Endodermal cell (in vitro differentiated cells): ENCODE results near the gene DVL1. TPM values are rescaled to one million over a fixed set of nuclear protein-coding genes. Genes with fewer than 3 reads are reported as not detected.

Source experiments
- DNase-seq: peaks from one replicate; pipeline ENCODE4 v3.0.0-alpha.2; 2017
- H3K27ac ChIP-seq: 2 replicates; pipeline ENCODE4 v1.5.1; 2013; ENCODE audit warnings: mild to moderate bottlenecking, low read depth, low read length, moderate library complexity
- H3K27me3 ChIP-seq: 2 replicates; pipeline ENCODE4 v1.6.1; 2013; ENCODE audit warnings: mild to moderate bottlenecking, low read length, moderate library complexity; ENCODE audit not compliant: insufficient read depth, control insufficient read depth, poor library complexity, severe bottlenecking
- H3K36me3 ChIP-seq: 2 replicates; pipeline ENCODE4 v1.7.0; 2013; ENCODE audit warnings: mild to moderate bottlenecking, low read length, moderate library complexity; ENCODE audit not compliant: control insufficient read depth, insufficient read depth
- H3K4me1 ChIP-seq: one replicate; pipeline ENCODE4 v1.7.0; 2013; ENCODE audit warnings: low read length; ENCODE audit not compliant: control insufficient read depth, insufficient read depth
- H3K4me3 ChIP-seq: 2 replicates; pipeline ENCODE4 v1.5.1; 2013; ENCODE audit warnings: mild to moderate bottlenecking, low read length, moderate library complexity
- H3K9ac ChIP-seq: 2 replicates; pipeline ENCODE4 v1.6.1; 2013; ENCODE audit warnings: mild to moderate bottlenecking, low read length, moderate library complexity; ENCODE audit not compliant: poor library complexity, severe bottlenecking; ENCODE audit errors: extremely low read depth
- H3K9me3 ChIP-seq: 2 replicates; pipeline ENCODE4 v1.6.1; 2013; ENCODE audit warnings: mild to moderate bottlenecking, low read length, moderate library complexity; ENCODE audit not compliant: control insufficient read depth
- H3K27ac Mint-ChIP-seq: 2 replicates; pipeline ENCODE4 v1.8.0; 2020; ENCODE audit warnings: mixed read lengths
- H3K27me3 Mint-ChIP-seq: 2 replicates; pipeline ENCODE4 v1.8.0; 2021; ENCODE audit warnings: mild to moderate bottlenecking, mixed read lengths; ENCODE audit not compliant: insufficient read depth
- H3K36me3 Mint-ChIP-seq: 2 replicates; pipeline ENCODE4 v1.8.0; 2020; ENCODE audit warnings: low read depth, mixed read lengths
- H3K4me1 Mint-ChIP-seq: 2 replicates; pipeline ENCODE4 v1.8.0; 2020; ENCODE audit warnings: mixed read lengths
- H3K4me3 Mint-ChIP-seq: 2 replicates; pipeline ENCODE4 v1.8.0; 2020; ENCODE audit warnings: mild to moderate bottlenecking, moderate library complexity, mixed read lengths
- H3K9me3 Mint-ChIP-seq: 2 replicates; pipeline ENCODE4 v1.8.0; 2020; ENCODE audit warnings: mild to moderate bottlenecking, mixed read lengths
- WGBS, 2 experiments: methylation state at CpG; one replicate each; pipeline versions ENCODE4 v1.1.5 to v1.1.7; 2013; ENCODE audit warnings: missing lambda C conversion rate in 2 of 2, mixed read lengths in 1 of 2; ENCODE audit not compliant: insufficient coverage in 1 of 2, insufficient read length in 1 of 2; 5-methylcytosine and 5-hydroxymethylcytosine counted together
- total RNA-seq, 2 donors: library from RNA; stranded (reverse); fragmentation: NEBNext Ultra II Directional in 1 of 2; extraction: Animal tissue kit (Norgen Biotek cat#: 25700) in 1 of 2; gene quantifications; 2 replicates in 1 of 2; 3 replicates in 1 of 2; pipeline ENCODE4 v1.2.1, GENCODE V29; 2021
- TF ChIP-seq, protein P1 (sequence below): fragments of 200-600 bp; sonication (generic); conservative IDR thresholded peaks from 2 replicates; pipeline ENCODE4 v1.5.0; 2021; ENCODE audit warnings: antibody characterized with exemption, mild to moderate bottlenecking

Gene DVL1
- total RNA-seq, 2 donors from 2014 or later = 71.9 to 73.3 TPM

DNA sequence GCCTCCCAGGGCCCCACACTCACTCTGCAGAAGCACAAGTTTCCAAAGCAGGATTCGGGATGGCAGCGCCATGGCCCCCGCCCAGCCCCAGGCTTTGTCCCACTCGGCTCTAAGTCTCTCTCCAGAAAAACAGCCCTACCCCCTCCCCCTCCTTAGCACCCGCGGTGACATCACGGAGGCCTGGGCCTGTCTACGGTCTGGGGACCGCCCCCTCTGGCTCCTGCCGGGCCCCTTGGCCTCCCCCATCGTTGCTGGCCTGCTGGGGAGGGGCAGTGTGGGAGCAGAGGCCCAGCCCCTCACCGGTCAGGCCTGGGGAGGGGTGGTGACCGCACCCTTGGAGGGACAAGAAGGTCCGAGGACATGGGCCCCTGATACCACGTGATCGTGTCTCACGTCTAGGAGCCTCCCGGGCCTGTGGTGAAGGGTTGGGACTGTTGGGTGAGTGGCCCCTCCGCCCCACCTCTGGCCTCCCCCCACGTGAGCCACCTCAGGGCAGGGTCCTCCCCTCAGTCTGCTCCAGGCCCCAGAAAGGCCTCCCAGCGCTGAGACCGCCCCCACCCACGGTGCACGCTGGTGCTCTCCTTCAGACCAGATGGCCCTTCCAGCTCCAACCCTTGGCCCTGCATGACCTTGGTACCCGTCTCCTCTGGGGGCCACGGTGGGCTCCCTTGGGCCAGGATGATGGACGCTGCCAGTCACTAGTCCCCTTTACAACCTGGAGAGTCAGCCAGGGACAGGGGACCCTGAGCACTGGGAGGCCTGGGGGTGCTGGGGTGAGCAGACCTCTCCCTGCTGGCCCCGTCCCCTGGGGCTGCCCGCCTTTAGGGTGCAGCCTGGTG is 9.4 kb upstream of the DVL1 start, which contains the start of gene MXRA8:
Gene MXRA8 (minus strand): TSS at position 123 of the 839 bp plus-strand sequence. CDS start 51 bp downstream, at position 72.
- H3K27ac Mint-ChIP-seq = peak within 1 kb of the TSS; percentile 88
- peaks cover 3% of the 10 kb centered on the region for H3K4me1 ChIP-seq
- 48 to 65% methylated on average over 4 to 29 of the region's 29 CpGs for WGBS, 2 experiments
- H3K9ac ChIP-seq = peak within 1 kb of the TSS; percentile 91
- peak within 1 kb of the TSS; percentile 94 for H3K27ac ChIP-seq
- H3K27me3 ChIP-seq = no peaks in the 10 kb centered on the region
- H3K4me3 Mint-ChIP-seq = peak within 1 kb of the TSS; percentile 54
- DNase-seq = peak; percentile 79
- peaks cover 20% of the 10 kb centered on the region for H3K4me1 Mint-ChIP-seq
- no peaks in the 10 kb centered on the region for H3K36me3 ChIP-seq
- no peaks in the 10 kb centered on the region for H3K9me3 Mint-ChIP-seq
- peaks cover 14% of the 10 kb centered on the region for H3K27me3 Mint-ChIP-seq
- peak within 1 kb of the TSS; percentile 81 for H3K4me3 ChIP-seq
- no peaks in the 10 kb centered on the region for H3K36me3 Mint-ChIP-seq
- no peaks in the 10 kb centered on the region for H3K9me3 ChIP-seq
- TF ChIP-seq, protein P1, sequence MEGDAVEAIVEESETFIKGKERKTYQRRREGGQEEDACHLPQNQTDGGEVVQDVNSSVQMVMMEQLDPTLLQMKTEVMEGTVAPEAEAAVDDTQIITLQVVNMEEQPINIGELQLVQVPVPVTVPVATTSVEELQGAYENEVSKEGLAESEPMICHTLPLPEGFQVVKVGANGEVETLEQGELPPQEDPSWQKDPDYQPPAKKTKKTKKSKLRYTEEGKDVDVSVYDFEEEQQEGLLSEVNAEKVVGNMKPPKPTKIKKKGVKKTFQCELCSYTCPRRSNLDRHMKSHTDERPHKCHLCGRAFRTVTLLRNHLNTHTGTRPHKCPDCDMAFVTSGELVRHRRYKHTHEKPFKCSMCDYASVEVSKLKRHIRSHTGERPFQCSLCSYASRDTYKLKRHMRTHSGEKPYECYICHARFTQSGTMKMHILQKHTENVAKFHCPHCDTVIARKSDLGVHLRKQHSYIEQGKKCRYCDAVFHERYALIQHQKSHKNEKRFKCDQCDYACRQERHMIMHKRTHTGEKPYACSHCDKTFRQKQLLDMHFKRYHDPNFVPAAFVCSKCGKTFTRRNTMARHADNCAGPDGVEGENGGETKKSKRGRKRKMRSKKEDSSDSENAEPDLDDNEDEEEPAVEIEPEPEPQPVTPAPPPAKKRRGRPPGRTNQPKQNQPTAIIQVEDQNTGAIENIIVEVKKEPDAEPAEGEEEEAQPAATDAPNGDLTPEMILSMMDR = no peak

DNA sequence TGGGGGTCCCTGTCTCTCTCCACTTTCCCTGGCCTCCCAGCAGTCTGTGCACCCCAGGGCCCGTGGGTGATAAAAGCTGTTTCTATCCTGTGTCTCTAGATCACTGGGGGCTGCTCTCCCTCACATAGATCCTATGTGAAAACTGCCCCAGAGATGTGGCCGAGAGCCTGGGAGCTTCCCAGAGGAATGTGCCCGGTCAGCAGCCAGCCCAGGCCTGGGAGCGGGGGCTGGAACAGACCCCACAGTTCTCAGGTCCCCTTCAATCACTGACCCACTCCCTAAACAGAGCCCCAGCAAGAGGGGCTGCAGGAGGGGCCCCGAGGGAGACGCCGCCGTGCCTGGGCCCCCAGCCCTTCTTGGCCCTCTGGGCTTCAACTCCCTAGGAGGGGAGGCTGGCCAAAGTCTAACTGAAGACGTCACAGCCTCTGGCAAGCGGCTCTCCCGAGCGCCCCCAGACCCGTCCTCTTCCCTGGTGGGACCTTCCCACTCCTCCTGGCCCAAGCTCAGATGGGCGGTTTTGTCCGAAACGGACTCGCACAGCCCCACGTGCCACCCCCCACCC is 8.7 kb upstream of the DVL1 start:
- 12 to 35% methylated on average over 4 to 17 of the region's 18 CpGs for WGBS, 2 experiments
- Histone ChIP-seq H3K27me3 (no peaks in the 10 kb centered on the region), H3K4me1 (peaks cover 6% of the 10 kb centered on the region), H3K36me3 (peaks cover 1% of the 10 kb centered on the region), H3K9me3 (no peaks in the 10 kb centered on the region), H3K27ac (peak overlapping the region; percentile 94), H3K4me3 (peak overlapping the region; percentile 81), H3K9ac (peak overlapping the region; percentile 91)
- TF ChIP-seq, protein P1 = no peak
- peak; percentile 69 for DNase-seq
- peak overlapping the region; percentile 88 for H3K27ac Mint-ChIP-seq
- H3K9me3 Mint-ChIP-seq = no peaks in the 10 kb centered on the region
- H3K4me3 Mint-ChIP-seq = peak overlapping the region; percentile 54
- peaks cover 20% of the 10 kb centered on the region for H3K4me1 Mint-ChIP-seq
- H3K36me3 Mint-ChIP-seq = no peaks in the 10 kb centered on the region
- peaks cover 14% of the 10 kb centered on the region for H3K27me3 Mint-ChIP-seq

DNA sequence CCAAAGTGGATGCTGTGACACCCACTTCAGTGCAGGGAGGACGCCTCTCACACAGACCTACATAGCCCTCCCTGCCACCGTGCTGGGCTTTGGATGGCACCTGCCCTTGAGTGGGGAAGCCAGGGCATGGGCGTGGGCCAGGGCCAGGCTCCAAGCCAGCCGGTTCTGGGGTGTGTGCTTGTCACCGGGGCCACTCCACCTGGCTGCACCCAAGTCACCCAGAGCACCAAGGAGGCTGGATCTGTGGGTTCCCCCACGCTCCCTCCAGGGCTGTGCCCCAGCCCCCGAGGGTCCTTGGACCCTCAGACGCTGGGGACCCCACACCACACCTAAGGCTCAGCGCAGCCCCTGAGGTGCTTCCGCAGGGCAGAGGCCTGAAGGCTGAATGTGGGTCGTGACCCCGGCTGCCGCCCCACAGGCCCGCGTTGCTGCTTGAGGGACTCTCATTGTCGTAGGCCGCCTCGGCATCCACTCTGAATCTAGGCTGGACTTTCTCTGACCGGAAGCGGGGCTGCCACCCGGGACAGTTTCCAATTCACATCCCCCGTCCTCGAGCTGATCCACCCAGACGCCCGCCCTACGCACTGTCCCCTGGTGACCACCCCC is 7.7 kb upstream of the DVL1 start:
- DNase-seq = peak; percentile 55
- H3K36me3 ChIP-seq = peaks cover 7% of the 10 kb centered on the region
- peaks cover 10% of the 10 kb centered on the region for H3K27me3 Mint-ChIP-seq
- no peaks in the 10 kb centered on the region for H3K9me3 ChIP-seq
- H3K27me3 ChIP-seq = no peaks in the 10 kb centered on the region
- peak overlapping the region; percentile 54 for H3K4me3 Mint-ChIP-seq
- H3K9ac ChIP-seq = no peak overlapping the region
- H3K27ac ChIP-seq = peak overlapping the region; percentile 94
- H3K27ac Mint-ChIP-seq = no peak overlapping the region
- peaks cover 24% of the 10 kb centered on the region for H3K4me1 Mint-ChIP-seq
- WGBS, 2 experiments = 75 to 89% methylated on average over 13 to 26 of the region's 26 CpGs
- H3K9me3 Mint-ChIP-seq = no peaks in the 10 kb centered on the region
- TF ChIP-seq, protein P1 = no peak
- no peaks in the 10 kb centered on the region for H3K36me3 Mint-ChIP-seq
- H3K4me1 ChIP-seq = peaks cover 6% of the 10 kb centered on the region
- peak overlapping the region; percentile 81 for H3K4me3 ChIP-seq
